ENCODE results near the gene C1orf226. TPM values are rescaled to one million over a fixed set of nuclear protein-coding genes. Genes with fewer than 3 reads are reported as not detected.

Gene C1orf226
- total RNA-seq, 1 experiment from 2014 or later = 0.03 TPM

- no peak for DNase-seq (ENCODE audit: low read depth)
- in situ Hi-C loops (cut with HindIII; ENCODE audit: low pct_unique_long_range_greater_than_20kb, low sequenced_read_pairs) = no loop called here
Observed at GRCh38 chr1:162380061-162380846, 1.3 kb upstream of the C1orf226 start.

GRCh38 chr1:162381941-162382750 lies 618 bp downstream of the C1orf226 start:
- in situ Hi-C loops (cut with HindIII; ENCODE audit: low pct_unique_long_range_greater_than_20kb, low sequenced_read_pairs) = no loop called here
- DNase-seq (ENCODE audit: low read depth) = no peak

GRCh38 chr1:162383091-162383490 lies 1.6 kb downstream of the C1orf226 start:
- in situ Hi-C loops (cut with HindIII; ENCODE audit: low pct_unique_long_range_greater_than_20kb, low sequenced_read_pairs) = no loop called here
- DNase-seq (ENCODE audit: low read depth) = no peak

GRCh38 chr1:162383516-162383915 lies 2.0 kb downstream of the C1orf226 start:
- in situ Hi-C loops (cut with HindIII; ENCODE audit: low pct_unique_long_range_greater_than_20kb, low sequenced_read_pairs) = no loop called here
- no peak for DNase-seq (ENCODE audit: low read depth)

GRCh38 chr1:162384116-162384515 lies 2.6 kb downstream of the C1orf226 start:
- no peak for DNase-seq (ENCODE audit: low read depth)
- in situ Hi-C loops (cut with HindIII; ENCODE audit: low pct_unique_long_range_greater_than_20kb, low sequenced_read_pairs) = no loop called here

GRCh38 chr1:162384601-162385279 lies 3.2 kb downstream of the C1orf226 start:
- in situ Hi-C loops (cut with HindIII; ENCODE audit: low pct_unique_long_range_greater_than_20kb, low sequenced_read_pairs) = no loop called here

GRCh38 chr1:162385280-162385623 lies 3.7 kb downstream of the C1orf226 start:
- DNase-seq (ENCODE audit: low read depth) = no peak
- in situ Hi-C loops (cut with HindIII; ENCODE audit: low pct_unique_long_range_greater_than_20kb, low sequenced_read_pairs) = no loop called here

More at GRCh38 chr1:162384601-162385279, 3.2 kb downstream of the C1orf226 start:
- no peak for DNase-seq (ENCODE audit: low read depth)

- in situ Hi-C loops (cut with HindIII; ENCODE audit: low pct_unique_long_range_greater_than_20kb, low sequenced_read_pairs) = no loop called here
- no peak for DNase-seq (ENCODE audit: low read depth)
Observed at GRCh38 chr1:162385702-162386101, 4.2 kb downstream of the C1orf226 start.

- DNase-seq (ENCODE audit: low read depth) = no peak
- in situ Hi-C loops (cut with HindIII; ENCODE audit: low pct_unique_long_range_greater_than_20kb, low sequenced_read_pairs) = no loop called here
Observed at GRCh38 chr1:162386292-162387225, 5.0 kb downstream of the C1orf226 start.

GRCh38 chr1:162387226-162388082 lies 5.9 kb downstream of the C1orf226 start:
- DNase-seq (ENCODE audit: low read depth) = no peak
- in situ Hi-C loops (cut with HindIII; ENCODE audit: low pct_unique_long_range_greater_than_20kb, low sequenced_read_pairs) = no loop called here

- no peak for DNase-seq (ENCODE audit: low read depth)
- in situ Hi-C loops (cut with HindIII; ENCODE audit: low pct_unique_long_range_greater_than_20kb, low sequenced_read_pairs) = no loop called here
Observed at GRCh38 chr1:162388083-162388594, 6.6 kb downstream of the C1orf226 start.

GRCh38 chr1:162388615-162389014 lies 7.1 kb downstream of the C1orf226 start:
- DNase-seq (ENCODE audit: low read depth) = no peak
- in situ Hi-C loops (cut with HindIII; ENCODE audit: low pct_unique_long_range_greater_than_20kb, low sequenced_read_pairs) = no loop called here

GRCh38 chr1:162389021-162389818 lies 7.7 kb downstream of the C1orf226 start:
- in situ Hi-C loops (cut with HindIII; ENCODE audit: low pct_unique_long_range_greater_than_20kb, low sequenced_read_pairs) = no loop called here
- peak; percentile 78 for DNase-seq (ENCODE audit: low read depth)

- in situ Hi-C loops (cut with HindIII; ENCODE audit: low pct_unique_long_range_greater_than_20kb, low sequenced_read_pairs) = no loop called here
Observed at GRCh38 chr1:162389971-162390370, 8.4 kb downstream of the C1orf226 start.

GRCh38 chr1:162390396-162391185 lies 9.1 kb downstream of the C1orf226 start:
- no peak for DNase-seq (ENCODE audit: low read depth)
- in situ Hi-C loops (cut with HindIII; ENCODE audit: low pct_unique_long_range_greater_than_20kb, low sequenced_read_pairs) = no loop called here

More at GRCh38 chr1:162389971-162390370, 8.4 kb downstream of the C1orf226 start:
- DNase-seq (ENCODE audit: low read depth) = no peak

All from Caki2 (cell line).